Measurements from ENCODE around the gene IL2RA. TPM values are rescaled to one million over a fixed set of nuclear protein-coding genes. Genes with fewer than 3 reads are reported as not detected.

The IL2RA gene
- total and polyA plus RNA-seq, 10 of the 15 experiments (the other 5 are each of a cell fraction or from before 2014, with no cell fraction given): 2.2 to 6.0 (median 4.9) TPM

DNA sequence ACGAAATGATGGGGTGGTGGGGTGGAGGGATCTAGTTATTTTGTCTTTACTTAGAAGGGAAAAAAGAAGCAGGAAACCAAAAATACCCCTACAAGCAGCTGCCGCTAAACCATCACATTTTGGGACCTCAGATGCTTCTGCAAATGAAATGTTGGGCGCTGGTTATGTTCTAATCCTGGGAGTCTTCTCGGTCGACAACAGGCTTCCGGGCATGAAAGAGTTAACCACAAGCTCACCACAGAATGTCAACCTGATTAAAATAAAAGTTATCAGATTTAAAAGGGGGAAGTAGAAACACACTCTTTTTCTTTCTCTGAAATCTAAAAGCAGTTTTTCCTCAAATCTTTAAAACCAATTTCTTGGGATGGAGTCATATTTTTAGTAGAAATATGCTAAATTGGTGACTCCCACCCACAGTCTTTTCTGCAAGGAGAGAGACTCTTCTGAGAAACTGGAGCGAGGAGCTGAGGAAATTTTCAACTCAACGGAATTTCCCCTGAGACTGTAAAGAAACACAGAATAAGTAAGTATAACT, 16.8 kb downstream of the IL2RA start (continued):
- TF ChIP-seq TCF12 (IDR thresholded peaks at IDR 0.05; ENCODE audit: low read depth, low read length) (0 out of 2 replicates have a peak, but pooled peaks have one; percentile 3), RFX5 (IDR thresholded peaks at IDR 0.05; ENCODE audit: low read depth, low read length) (no peak), NR2F1 (conservative IDR thresholded peaks at IDR 0.05) (peak; percentile 38; the same call in 1 of the 2 replicates), IKZF1 (conservative IDR thresholded peaks at IDR 0.05) (peak; percentile 51), CBX3 (IDR thresholded peaks at IDR 0.05; ENCODE audit: borderline replicate concordance, low read depth) (no peak), ATF7 (IDR thresholded peaks at IDR 0.05; ENCODE audit: low read depth) (0 out of 2 replicates have a peak, but pooled peaks have one; percentile 40), IKZF2 (IDR thresholded peaks at IDR 0.05) (peak; percentile 56 to 61), PAX8 (IDR thresholded peaks at IDR 0.05) (no peak), FOXM1 (IDR thresholded peaks at IDR 0.05; ENCODE audit: low read depth, low read length) (0 out of 2 replicates have a peak, but pooled peaks have one; percentile 26), HDAC6 (IDR thresholded peaks at IDR 0.05; ENCODE audit: unreplicated experiment) (no peak), EED (IDR thresholded peaks at IDR 0.05; ENCODE audit: low read depth) (peak; percentile 57), WRNIP1 (IDR thresholded peaks at IDR 0.05; ENCODE audit: borderline replicate concordance, low read depth, low read length) (no peak)
- TF ChIP-seq, protein P1, sequence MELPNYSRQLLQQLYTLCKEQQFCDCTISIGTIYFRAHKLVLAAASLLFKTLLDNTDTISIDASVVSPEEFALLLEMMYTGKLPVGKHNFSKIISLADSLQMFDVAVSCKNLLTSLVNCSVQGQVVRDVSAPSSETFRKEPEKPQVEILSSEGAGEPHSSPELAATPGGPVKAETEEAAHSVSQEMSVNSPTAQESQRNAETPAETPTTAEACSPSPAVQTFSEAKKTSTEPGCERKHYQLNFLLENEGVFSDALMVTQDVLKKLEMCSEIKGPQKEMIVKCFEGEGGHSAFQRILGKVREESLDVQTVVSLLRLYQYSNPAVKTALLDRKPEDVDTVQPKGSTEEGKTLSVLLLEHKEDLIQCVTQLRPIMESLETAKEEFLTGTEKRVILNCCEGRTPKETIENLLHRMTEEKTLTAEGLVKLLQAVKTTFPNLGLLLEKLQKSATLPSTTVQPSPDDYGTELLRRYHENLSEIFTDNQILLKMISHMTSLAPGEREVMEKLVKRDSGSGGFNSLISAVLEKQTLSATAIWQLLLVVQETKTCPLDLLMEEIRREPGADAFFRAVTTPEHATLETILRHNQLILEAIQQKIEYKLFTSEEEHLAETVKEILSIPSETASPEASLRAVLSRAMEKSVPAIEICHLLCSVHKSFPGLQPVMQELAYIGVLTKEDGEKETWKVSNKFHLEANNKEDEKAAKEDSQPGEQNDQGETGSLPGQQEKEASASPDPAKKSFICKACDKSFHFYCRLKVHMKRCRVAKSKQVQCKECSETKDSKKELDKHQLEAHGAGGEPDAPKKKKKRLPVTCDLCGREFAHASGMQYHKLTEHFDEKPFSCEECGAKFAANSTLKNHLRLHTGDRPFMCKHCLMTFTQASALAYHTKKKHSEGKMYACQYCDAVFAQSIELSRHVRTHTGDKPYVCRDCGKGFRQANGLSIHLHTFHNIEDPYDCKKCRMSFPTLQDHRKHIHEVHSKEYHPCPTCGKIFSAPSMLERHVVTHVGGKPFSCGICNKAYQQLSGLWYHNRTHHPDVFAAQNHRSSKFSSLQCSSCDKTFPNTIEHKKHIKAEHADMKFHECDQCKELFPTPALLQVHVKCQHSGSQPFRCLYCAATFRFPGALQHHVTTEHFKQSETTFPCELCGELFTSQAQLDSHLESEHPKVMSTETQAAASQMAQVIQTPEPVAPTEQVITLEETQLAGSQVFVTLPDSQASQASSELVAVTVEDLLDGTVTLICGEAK (IDR thresholded peaks at IDR 0.05; ENCODE audit: borderline replicate concordance): no peak
- TF ChIP-seq, protein P2, sequence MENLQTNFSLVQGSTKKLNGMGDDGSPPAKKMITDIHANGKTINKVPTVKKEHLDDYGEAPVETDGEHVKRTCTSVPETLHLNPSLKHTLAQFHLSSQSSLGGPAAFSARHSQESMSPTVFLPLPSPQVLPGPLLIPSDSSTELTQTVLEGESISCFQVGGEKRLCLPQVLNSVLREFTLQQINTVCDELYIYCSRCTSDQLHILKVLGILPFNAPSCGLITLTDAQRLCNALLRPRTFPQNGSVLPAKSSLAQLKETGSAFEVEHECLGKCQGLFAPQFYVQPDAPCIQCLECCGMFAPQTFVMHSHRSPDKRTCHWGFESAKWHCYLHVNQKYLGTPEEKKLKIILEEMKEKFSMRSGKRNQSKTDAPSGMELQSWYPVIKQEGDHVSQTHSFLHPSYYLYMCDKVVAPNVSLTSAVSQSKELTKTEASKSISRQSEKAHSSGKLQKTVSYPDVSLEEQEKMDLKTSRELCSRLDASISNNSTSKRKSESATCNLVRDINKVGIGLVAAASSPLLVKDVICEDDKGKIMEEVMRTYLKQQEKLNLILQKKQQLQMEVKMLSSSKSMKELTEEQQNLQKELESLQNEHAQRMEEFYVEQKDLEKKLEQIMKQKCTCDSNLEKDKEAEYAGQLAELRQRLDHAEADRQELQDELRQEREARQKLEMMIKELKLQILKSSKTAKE (IDR thresholded peaks at IDR 0.05; ENCODE audit: low read depth, poor library complexity, severe bottlenecking): peak; percentile 30
- TF ChIP-seq, protein P3, sequence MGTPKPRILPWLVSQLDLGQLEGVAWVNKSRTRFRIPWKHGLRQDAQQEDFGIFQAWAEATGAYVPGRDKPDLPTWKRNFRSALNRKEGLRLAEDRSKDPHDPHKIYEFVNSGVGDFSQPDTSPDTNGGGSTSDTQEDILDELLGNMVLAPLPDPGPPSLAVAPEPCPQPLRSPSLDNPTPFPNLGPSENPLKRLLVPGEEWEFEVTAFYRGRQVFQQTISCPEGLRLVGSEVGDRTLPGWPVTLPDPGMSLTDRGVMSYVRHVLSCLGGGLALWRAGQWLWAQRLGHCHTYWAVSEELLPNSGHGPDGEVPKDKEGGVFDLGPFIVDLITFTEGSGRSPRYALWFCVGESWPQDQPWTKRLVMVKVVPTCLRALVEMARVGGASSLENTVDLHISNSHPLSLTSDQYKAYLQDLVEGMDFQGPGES (IDR thresholded peaks at IDR 0.05): no peak
- TF ChIP-seq, protein P4, sequence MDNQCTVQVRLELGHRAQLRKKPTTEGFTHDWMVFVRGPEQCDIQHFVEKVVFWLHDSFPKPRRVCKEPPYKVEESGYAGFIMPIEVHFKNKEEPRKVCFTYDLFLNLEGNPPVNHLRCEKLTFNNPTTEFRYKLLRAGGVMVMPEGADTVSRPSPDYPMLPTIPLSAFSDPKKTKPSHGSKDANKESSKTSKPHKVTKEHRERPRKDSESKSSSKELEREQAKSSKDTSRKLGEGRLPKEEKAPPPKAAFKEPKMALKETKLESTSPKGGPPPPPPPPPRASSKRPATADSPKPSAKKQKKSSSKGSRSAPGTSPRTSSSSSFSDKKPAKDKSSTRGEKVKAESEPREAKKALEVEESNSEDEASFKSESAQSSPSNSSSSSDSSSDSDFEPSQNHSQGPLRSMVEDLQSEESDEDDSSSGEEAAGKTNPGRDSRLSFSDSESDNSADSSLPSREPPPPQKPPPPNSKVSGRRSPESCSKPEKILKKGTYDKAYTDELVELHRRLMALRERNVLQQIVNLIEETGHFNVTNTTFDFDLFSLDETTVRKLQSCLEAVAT (IDR thresholded peaks at IDR 0.05): peak; percentile 59; the same call in 1 of the 2 replicates
- TF ChIP-seq, protein P5, sequence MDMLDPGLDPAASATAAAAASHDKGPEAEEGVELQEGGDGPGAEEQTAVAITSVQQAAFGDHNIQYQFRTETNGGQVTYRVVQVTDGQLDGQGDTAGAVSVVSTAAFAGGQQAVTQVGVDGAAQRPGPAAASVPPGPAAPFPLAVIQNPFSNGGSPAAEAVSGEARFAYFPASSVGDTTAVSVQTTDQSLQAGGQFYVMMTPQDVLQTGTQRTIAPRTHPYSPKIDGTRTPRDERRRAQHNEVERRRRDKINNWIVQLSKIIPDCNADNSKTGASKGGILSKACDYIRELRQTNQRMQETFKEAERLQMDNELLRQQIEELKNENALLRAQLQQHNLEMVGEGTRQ (IDR thresholded peaks at IDR 0.05; ENCODE audit: borderline replicate concordance, low read depth, low read length): no peak
- TF ChIP-seq, protein P6, sequence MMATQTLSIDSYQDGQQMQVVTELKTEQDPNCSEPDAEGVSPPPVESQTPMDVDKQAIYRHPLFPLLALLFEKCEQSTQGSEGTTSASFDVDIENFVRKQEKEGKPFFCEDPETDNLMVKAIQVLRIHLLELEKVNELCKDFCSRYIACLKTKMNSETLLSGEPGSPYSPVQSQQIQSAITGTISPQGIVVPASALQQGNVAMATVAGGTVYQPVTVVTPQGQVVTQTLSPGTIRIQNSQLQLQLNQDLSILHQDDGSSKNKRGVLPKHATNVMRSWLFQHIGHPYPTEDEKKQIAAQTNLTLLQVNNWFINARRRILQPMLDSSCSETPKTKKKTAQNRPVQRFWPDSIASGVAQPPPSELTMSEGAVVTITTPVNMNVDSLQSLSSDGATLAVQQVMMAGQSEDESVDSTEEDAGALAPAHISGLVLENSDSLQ (IDR thresholded peaks at IDR 0.05): no peak
